ENCODE data around the gene POLR1A.

POLR1A gene

GRCh38 chr2:86064006-86064405 lies 41.7 kb downstream of the POLR1A start:
- DNase-seq (ENCODE audit: low read depth): no peak

- no peak for DNase-seq (ENCODE audit: low read depth)
Observed at GRCh38 chr2:86062043-86062442, 43.6 kb downstream of the POLR1A start.

GRCh38 chr2:86056590-86057331 lies 48.9 kb downstream of the POLR1A start:
- no peak for DNase-seq (ENCODE audit: low read depth)

- no peak for DNase-seq (ENCODE audit: low read depth)
Observed at GRCh38 chr2:86055314-86055713, 50.4 kb downstream of the POLR1A start.

- DNase-seq (ENCODE audit: low read depth): no peak
Observed at GRCh38 chr2:86054535-86055082, 51.1 kb downstream of the POLR1A start.

- DNase-seq (ENCODE audit: low read depth): no peak
Observed at GRCh38 chr2:86053166-86053565, 52.5 kb downstream of the POLR1A start.

- DNase-seq (ENCODE audit: low read depth): no peak
Observed at GRCh38 chr2:86052676-86053075, 53.0 kb downstream of the POLR1A start.

GRCh38 chr2:86052265-86052664 lies 53.4 kb downstream of the POLR1A start:
- DNase-seq (ENCODE audit: low read depth): no peak

GRCh38 chr2:86050301-86050700 lies 55.4 kb downstream of the POLR1A start:
- DNase-seq (ENCODE audit: low read depth): no peak

GRCh38 chr2:86049529-86049928 lies 56.2 kb downstream of the POLR1A start:
- DNase-seq (ENCODE audit: low read depth): no peak

GRCh38 chr2:86048888-86049287 lies 56.8 kb downstream of the POLR1A start:
- no peak for DNase-seq (ENCODE audit: low read depth)

GRCh38 chr2:86048383-86048701 lies 57.3 kb downstream of the POLR1A start:
- no peak for DNase-seq (ENCODE audit: low read depth)

GRCh38 chr2:86047575-86048382 lies 57.9 kb downstream of the POLR1A start:
- DNase-seq (ENCODE audit: low read depth): no peak

GRCh38 chr2:86045541-86045940 lies 60.1 kb downstream of the POLR1A start:
- DNase-seq (ENCODE audit: low read depth): no peak

GRCh38 chr2:86044614-86045013 lies 61.1 kb downstream of the POLR1A start:
- no peak for DNase-seq (ENCODE audit: low read depth)

GRCh38 chr2:86044045-86044444 lies 61.6 kb downstream of the POLR1A start:
- no peak for DNase-seq (ENCODE audit: low read depth)

- no peak for DNase-seq (ENCODE audit: low read depth)
Observed at GRCh38 chr2:86042256-86043168, 63.2 kb downstream of the POLR1A start.

- DNase-seq (ENCODE audit: low read depth): no peak
Observed at GRCh38 chr2:86039963-86040655, 65.6 kb downstream of the POLR1A start.

GRCh38 chr2:86039178-86039962 lies 66.3 kb downstream of the POLR1A start:
- DNase-seq (ENCODE audit: low read depth): no peak

- no peak for DNase-seq (ENCODE audit: low read depth)
Observed at GRCh38 chr2:86038291-86039081, 67.2 kb downstream of the POLR1A start.
